Measurements from ENCODE around the gene NUDT4.
"Not testable (repeated sequence)": the region's sequence is repeated elsewhere in the genome, so short reads cannot be mapped to it uniquely, and the experiment has no call there.

Gene NUDT4

DNA sequence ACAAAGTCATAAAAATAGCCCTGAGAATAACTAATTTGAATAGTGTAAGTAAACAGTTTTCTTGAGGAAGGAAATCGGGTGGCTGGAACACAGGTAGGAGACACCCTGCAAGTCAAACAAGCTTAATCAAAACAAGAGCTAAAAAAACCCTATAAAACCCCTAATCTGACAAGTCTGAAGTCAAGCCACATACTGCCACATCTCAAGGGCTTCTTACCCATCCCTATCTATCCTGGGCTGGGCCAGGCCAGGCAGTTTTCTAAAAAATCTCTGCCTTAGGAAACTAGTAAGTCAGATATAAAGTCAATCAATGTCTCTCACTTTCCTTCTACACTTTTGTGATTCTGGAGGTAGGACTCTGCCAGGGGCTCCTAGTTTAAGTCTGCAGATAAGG lies 48.7 kb downstream of the NUDT4 start:
- no peak overlapping the region for H3K4me3 ChIP-seq (ENCODE audit: low read length in 2 of 2)
- H3K36me3 ChIP-seq (ENCODE audit: control insufficient read depth in 2 of 2, insufficient read depth in 2 of 2, low read length in 2 of 2) = no peaks in the 10 kb centered on the region
- H3K9ac ChIP-seq (ENCODE audit: low read depth in 1 of 2, low read length in 2 of 2) = no peak overlapping the region
- no peaks in the 10 kb centered on the region for H3K27me3 ChIP-seq (ENCODE audit: control insufficient read depth in 2 of 2, insufficient read depth in 2 of 2, low read length in 2 of 2)
- no peaks in the 10 kb centered on the region for H3K9me3 ChIP-seq (ENCODE audit: control insufficient read depth in 2 of 2, low read length in 2 of 2)
- H3K4me1 ChIP-seq (ENCODE audit: control insufficient read depth in 2 of 2, insufficient read depth in 2 of 2, low read length in 2 of 2) = peaks cover 10 to 15% of the 10 kb centered on the region in 2 donors
- no peak overlapping the region for H3K27ac ChIP-seq (ENCODE audit: low read depth in 2 of 2, low read length in 2 of 2)

DNA sequence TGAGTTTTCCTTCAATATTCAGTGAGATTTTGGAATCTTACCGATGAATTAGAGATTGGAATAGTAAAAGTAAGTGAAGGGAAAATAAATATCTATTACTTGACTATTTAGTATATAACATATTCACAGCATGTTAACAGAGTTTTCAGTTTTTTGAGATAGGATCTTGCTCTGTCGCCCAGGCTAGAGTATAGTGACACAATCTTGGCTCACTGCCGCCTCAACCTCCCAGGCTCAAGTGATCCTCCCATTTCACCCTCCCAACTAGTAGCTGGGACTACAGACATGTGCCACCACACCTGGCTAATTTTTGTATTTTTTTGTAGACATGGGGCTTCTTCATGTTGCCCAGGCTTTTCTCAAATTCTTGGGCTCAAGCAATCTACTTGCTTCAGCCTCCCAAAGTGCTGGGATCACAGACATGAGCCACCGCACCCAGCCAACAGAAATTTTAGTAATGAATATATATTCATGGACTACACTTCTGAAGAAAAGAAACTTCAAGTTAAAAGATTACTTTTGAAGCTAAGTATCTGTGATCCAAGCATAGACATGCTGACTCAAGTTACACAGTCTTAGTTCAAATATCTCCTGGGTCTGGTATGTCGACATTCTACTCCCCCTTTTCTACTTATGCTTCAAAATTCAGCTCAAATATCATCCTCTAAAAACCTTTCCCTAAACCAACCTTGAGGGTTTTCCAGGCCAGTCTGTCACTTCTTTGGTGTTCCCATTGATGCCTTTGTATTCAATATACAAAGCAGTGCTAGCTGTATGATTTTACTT lies 50.2 kb downstream of the NUDT4 start:
- Histone ChIP-seq H3K9ac (ENCODE audit: low read depth in 1 of 2, low read length in 2 of 2) (no peak overlapping the region), H3K4me1 (ENCODE audit: control insufficient read depth in 2 of 2, insufficient read depth in 2 of 2, low read length in 2 of 2) (peaks cover 10 to 15% of the 10 kb centered on the region in 2 donors), H3K9me3 (ENCODE audit: control insufficient read depth in 2 of 2, low read length in 2 of 2) (no peaks in the 10 kb centered on the region), H3K27me3 (ENCODE audit: control insufficient read depth in 2 of 2, insufficient read depth in 2 of 2, low read length in 2 of 2) (no peaks in the 10 kb centered on the region), H3K4me3 (ENCODE audit: low read length in 2 of 2) (no peak overlapping the region), H3K27ac (ENCODE audit: low read depth in 2 of 2, low read length in 2 of 2) (no peak overlapping the region), H3K36me3 (ENCODE audit: control insufficient read depth in 2 of 2, insufficient read depth in 2 of 2, low read length in 2 of 2) (no peaks in the 10 kb centered on the region)

- H3K9me3 ChIP-seq (ENCODE audit: control insufficient read depth in 2 of 2, low read length in 2 of 2) = no peaks in the 10 kb centered on the region
- H3K9ac ChIP-seq (ENCODE audit: low read depth in 1 of 2, low read length in 2 of 2) = no peak overlapping the region
- H3K27me3 ChIP-seq (ENCODE audit: control insufficient read depth in 2 of 2, insufficient read depth in 2 of 2, low read length in 2 of 2) = no peaks in the 10 kb centered on the region
- no peaks in the 10 kb centered on the region for H3K36me3 ChIP-seq (ENCODE audit: control insufficient read depth in 2 of 2, insufficient read depth in 2 of 2, low read length in 2 of 2)
- no peak overlapping the region for H3K27ac ChIP-seq (ENCODE audit: low read depth in 2 of 2, low read length in 2 of 2)
- no peak overlapping the region for H3K4me3 ChIP-seq (ENCODE audit: low read length in 2 of 2)
- peaks cover 10 to 15% of the 10 kb centered on the region in 2 donors for H3K4me1 ChIP-seq (ENCODE audit: control insufficient read depth in 2 of 2, insufficient read depth in 2 of 2, low read length in 2 of 2)
Observed at GRCh38 chr12:93429448-93429847, 51.7 kb downstream of the NUDT4 start.

DNA sequence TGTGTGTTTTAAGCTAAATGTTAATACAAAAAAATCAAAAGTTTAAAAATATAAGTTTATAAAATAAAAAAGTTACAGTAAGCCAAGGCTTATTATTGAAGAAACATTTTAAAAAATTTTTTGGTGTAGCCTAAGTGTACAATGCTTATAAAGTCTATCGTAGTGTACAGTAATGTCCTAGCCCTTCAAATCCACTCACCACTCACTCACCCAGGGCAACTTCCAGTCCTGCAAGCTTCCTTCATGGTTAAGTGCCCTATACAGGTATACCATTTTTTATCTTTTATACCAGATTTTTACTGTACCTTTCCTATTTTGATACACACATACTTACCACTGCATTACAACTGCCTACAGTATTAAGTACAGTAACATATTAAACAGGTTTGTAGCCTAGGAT lies 52.1 kb downstream of the NUDT4 start:
- H3K9ac ChIP-seq (ENCODE audit: low read depth in 1 of 2, low read length in 2 of 2) = no peak overlapping the region
- no peak overlapping the region for H3K4me3 ChIP-seq (ENCODE audit: low read length in 2 of 2)
- no peaks in the 10 kb centered on the region for H3K9me3 ChIP-seq (ENCODE audit: control insufficient read depth in 2 of 2, low read length in 2 of 2)
- H3K4me1 ChIP-seq (ENCODE audit: control insufficient read depth in 2 of 2, insufficient read depth in 2 of 2, low read length in 2 of 2) = peaks cover 10 to 16% of the 10 kb centered on the region in 2 donors
- no peaks in the 10 kb centered on the region for H3K27me3 ChIP-seq (ENCODE audit: control insufficient read depth in 2 of 2, insufficient read depth in 2 of 2, low read length in 2 of 2)
- no peak overlapping the region for H3K27ac ChIP-seq (ENCODE audit: low read depth in 2 of 2, low read length in 2 of 2)
- no peaks in the 10 kb centered on the region for H3K36me3 ChIP-seq (ENCODE audit: control insufficient read depth in 2 of 2, insufficient read depth in 2 of 2, low read length in 2 of 2)

GRCh38 chr12:93430280-93430679 lies 52.6 kb downstream of the NUDT4 start:
- peaks cover 10 to 16% of the 10 kb centered on the region in 2 donors for H3K4me1 ChIP-seq (ENCODE audit: control insufficient read depth in 2 of 2, insufficient read depth in 2 of 2, low read length in 2 of 2)
- H3K27ac ChIP-seq (ENCODE audit: low read depth in 2 of 2, low read length in 2 of 2) = no peak overlapping the region
- H3K27me3 ChIP-seq (ENCODE audit: control insufficient read depth in 2 of 2, insufficient read depth in 2 of 2, low read length in 2 of 2) = no peaks in the 10 kb centered on the region
- H3K9me3 ChIP-seq (ENCODE audit: control insufficient read depth in 2 of 2, low read length in 2 of 2) = no peaks in the 10 kb centered on the region
- no peak overlapping the region for H3K9ac ChIP-seq (ENCODE audit: low read depth in 1 of 2, low read length in 2 of 2)
- no peaks in the 10 kb centered on the region for H3K36me3 ChIP-seq (ENCODE audit: control insufficient read depth in 2 of 2, insufficient read depth in 2 of 2, low read length in 2 of 2)
- no peak overlapping the region for H3K4me3 ChIP-seq (ENCODE audit: low read length in 2 of 2)

DNA sequence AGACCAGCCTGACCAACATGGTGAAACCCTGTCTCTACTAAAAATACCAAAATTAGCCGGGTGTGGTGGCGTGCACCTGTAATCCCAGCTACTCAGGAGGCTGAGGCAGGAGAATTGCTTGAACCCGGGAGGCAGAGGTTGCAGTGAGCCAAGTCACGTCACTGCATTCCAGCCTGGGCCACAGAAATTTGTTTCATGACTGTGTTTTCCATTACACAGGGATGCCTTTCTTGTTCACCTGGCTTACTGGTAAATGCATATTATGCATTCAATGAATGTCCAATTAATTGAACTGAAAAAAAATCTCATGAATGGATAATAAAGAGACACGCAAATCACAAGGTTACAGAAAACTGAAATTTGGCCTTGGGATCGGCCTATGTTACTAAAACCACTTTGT lies 54.3 kb downstream of the NUDT4 start:
- not testable (repeated sequence) for H3K36me3 ChIP-seq (ENCODE audit: control insufficient read depth in 2 of 2, insufficient read depth in 2 of 2, low read length in 2 of 2); H3K27me3 ChIP-seq (ENCODE audit: control insufficient read depth in 2 of 2, insufficient read depth in 2 of 2, low read length in 2 of 2); H3K9ac ChIP-seq (ENCODE audit: low read depth in 1 of 2, low read length in 2 of 2); H3K9me3 ChIP-seq (ENCODE audit: control insufficient read depth in 2 of 2, low read length in 2 of 2); H3K4me3 ChIP-seq (ENCODE audit: low read length in 2 of 2); H3K4me1 ChIP-seq (ENCODE audit: control insufficient read depth in 2 of 2, insufficient read depth in 2 of 2, low read length in 2 of 2); H3K27ac ChIP-seq (ENCODE audit: low read depth in 2 of 2, low read length in 2 of 2)

- H3K9me3 ChIP-seq (ENCODE audit: control insufficient read depth in 2 of 2, low read length in 2 of 2) = no peaks in the 10 kb centered on the region
- no peaks in the 10 kb centered on the region for H3K27me3 ChIP-seq (ENCODE audit: control insufficient read depth in 2 of 2, insufficient read depth in 2 of 2, low read length in 2 of 2)
- H3K4me3 ChIP-seq (ENCODE audit: low read length in 2 of 2) = no peak overlapping the region
- no peak overlapping the region for H3K27ac ChIP-seq (ENCODE audit: low read depth in 2 of 2, low read length in 2 of 2)
- no peak overlapping the region for H3K9ac ChIP-seq (ENCODE audit: low read depth in 1 of 2, low read length in 2 of 2)
- H3K4me1 ChIP-seq (ENCODE audit: control insufficient read depth in 2 of 2, insufficient read depth in 2 of 2, low read length in 2 of 2) = peaks cover under 1 to 5% of the 10 kb centered on the region in 2 donors
- H3K36me3 ChIP-seq (ENCODE audit: control insufficient read depth in 2 of 2, insufficient read depth in 2 of 2, low read length in 2 of 2) = no peaks in the 10 kb centered on the region
Observed at GRCh38 chr12:93434256-93434865, 56.6 kb downstream of the NUDT4 start.

GRCh38 chr12:93438266-93439050 lies 60.7 kb downstream of the NUDT4 start:
- Histone ChIP-seq H3K4me3 (ENCODE audit: low read length in 2 of 2) (no peak overlapping the region), H3K27me3 (ENCODE audit: control insufficient read depth in 2 of 2, insufficient read depth in 2 of 2, low read length in 2 of 2) (no peaks in the 10 kb centered on the region), H3K4me1 (ENCODE audit: control insufficient read depth in 2 of 2, insufficient read depth in 2 of 2, low read length in 2 of 2) (peaks cover 10 to 23% of the 10 kb centered on the region in 2 donors), H3K9ac (ENCODE audit: low read depth in 1 of 2, low read length in 2 of 2) (no peak overlapping the region), H3K9me3 (ENCODE audit: control insufficient read depth in 2 of 2, low read length in 2 of 2) (no peaks in the 10 kb centered on the region), H3K36me3 (ENCODE audit: control insufficient read depth in 2 of 2, insufficient read depth in 2 of 2, low read length in 2 of 2) (no peaks in the 10 kb centered on the region), H3K27ac (ENCODE audit: low read depth in 2 of 2, low read length in 2 of 2) (no peak overlapping the region)

DNA sequence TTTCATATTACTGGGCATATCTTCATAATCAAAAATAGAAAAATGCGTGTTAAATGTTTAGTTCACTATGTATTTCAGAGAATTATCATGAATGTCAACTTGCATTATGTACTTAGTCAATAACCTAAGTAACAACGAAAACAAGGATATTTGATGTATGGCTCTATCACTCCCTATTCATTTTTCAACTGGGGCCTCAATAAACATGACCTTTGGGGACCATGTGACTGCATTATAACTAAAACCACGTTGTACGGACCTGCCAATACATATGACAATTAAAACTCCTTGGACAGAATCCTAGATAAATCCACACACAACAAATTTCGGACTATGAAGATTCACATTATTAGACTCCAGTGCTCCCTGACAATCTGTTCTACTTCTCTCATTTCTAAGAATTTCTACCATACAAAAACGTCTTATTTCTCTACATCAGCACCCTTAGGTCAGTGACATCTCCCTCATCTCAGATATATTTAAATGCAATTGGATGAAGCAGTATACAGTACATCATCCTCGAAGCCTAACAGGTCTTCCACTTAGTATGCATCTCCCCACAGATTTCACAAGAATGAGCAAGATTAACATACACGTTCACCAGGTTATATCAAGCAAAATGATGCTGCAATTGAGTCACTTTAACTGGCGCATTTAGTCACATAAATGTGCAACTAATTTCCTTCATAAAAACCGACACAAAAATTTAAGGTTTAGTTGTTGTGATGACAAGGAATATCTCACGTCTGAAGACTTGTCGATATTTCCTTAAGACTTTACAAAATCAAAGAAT lies 62.5 kb downstream of the NUDT4 start:
- Histone ChIP-seq H3K27me3 (ENCODE audit: control insufficient read depth in 2 of 2, insufficient read depth in 2 of 2, low read length in 2 of 2) (no peaks in the 10 kb centered on the region), H3K4me1 (ENCODE audit: control insufficient read depth in 2 of 2, insufficient read depth in 2 of 2, low read length in 2 of 2) (peaks cover 10 to 21% of the 10 kb centered on the region in 2 donors), H3K9me3 (ENCODE audit: control insufficient read depth in 2 of 2, low read length in 2 of 2) (no peaks in the 10 kb centered on the region), H3K9ac (ENCODE audit: low read depth in 1 of 2, low read length in 2 of 2) (peak overlapping the region; percentile 77 to 93), H3K27ac (ENCODE audit: low read depth in 2 of 2, low read length in 2 of 2) (no peak overlapping the region), H3K36me3 (ENCODE audit: control insufficient read depth in 2 of 2, insufficient read depth in 2 of 2, low read length in 2 of 2) (no peaks in the 10 kb centered on the region), H3K4me3 (ENCODE audit: low read length in 2 of 2) (peak overlapping the region; percentile 95 to 98)
